ENCODE measurements around the gene RNF20. TPM values are rescaled to one million over a fixed set of nuclear protein-coding genes. Genes with fewer than 3 reads are reported as not detected.
"Not testable (repeated sequence)": the region's sequence is repeated elsewhere in the genome, so short reads cannot be mapped to it uniquely, and the experiment has no call there.

Gene RNF20
- total RNA-seq, 1 donor from 2014 or later, result 45.1 TPM

DNA sequence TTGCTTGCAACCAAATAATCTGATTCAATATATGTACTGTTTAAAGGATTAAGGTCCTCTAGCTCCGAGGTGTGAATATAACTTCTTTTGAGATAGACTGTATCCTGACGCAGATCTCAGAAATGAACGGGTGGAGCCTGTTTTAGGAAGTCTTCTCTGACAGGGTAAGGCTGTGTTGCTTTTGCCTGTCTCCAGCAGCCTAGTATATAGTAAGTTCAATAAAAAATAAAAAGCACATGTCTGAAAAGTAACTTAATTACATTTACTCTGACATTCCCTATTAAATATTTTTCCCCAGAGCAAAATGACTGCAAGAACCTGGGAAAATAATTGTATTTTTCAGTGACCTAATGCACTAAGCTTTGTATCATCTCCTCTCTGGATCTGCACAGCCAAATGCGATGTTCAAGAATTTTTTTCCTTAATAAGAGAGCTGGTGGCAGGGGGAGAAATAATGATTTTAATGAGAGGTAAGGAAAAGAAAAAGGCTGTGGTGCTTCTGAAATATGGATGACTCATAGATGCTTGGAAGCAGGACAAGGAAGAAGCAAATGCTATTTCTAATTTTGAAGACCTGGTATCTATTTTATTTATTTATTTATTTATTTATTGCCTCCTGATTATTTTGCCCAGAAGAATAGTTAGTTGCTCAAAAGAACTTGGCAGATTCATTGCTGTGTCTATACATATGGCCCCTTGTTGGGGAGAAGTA lies 53.8 kb downstream of the RNF20 start:
- intact Hi-C loops (cut with micrococcal nuclease), result loop anchor here (2.0 kb wide), 1 partner anchor 189 kb away; the partner anchor contains the start of genes MRPL50 and ZNF189

DNA sequence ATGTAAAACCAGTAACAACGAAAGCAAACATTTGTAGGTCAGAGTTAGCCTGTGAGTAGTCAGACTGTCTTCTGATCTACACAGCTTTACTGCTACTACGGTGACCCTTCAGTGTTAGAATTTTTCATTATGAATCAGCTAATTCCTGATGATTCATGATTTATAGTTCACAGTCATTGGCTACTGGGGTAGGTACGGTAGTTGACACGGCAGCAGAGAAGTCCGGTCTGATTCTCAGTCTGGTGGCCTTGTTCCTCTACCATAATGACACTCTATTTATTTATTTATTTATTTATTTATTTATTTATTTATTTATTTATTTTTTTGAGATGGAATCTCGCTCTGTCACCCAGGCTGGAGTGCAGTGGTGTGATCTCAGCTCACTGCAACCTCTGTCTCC lies 56.4 kb downstream of the RNF20 start:
- intact Hi-C loops (cut with micrococcal nuclease), result not testable (repeated sequence)

DNA sequence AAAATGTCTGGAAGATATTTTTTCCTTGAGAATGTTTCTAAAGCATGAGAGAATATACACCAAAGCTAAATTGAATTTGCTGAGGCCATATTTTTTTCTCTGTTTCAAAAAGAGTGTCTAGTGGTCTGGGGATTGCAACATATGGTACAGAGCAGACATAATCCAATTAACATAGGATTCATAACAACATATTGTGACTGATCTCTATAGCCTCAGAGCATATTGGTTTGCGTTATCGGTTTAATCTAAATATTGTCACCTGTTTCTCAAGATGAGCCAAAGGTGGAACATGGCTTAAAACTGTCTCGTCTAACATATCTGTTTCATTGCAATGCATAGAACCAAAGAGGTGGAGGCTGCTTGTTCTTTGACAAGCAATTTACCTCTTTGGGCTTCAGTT lies 57.2 kb downstream of the RNF20 start:
- intact Hi-C loops (cut with micrococcal nuclease), result no loop called here

DNA sequence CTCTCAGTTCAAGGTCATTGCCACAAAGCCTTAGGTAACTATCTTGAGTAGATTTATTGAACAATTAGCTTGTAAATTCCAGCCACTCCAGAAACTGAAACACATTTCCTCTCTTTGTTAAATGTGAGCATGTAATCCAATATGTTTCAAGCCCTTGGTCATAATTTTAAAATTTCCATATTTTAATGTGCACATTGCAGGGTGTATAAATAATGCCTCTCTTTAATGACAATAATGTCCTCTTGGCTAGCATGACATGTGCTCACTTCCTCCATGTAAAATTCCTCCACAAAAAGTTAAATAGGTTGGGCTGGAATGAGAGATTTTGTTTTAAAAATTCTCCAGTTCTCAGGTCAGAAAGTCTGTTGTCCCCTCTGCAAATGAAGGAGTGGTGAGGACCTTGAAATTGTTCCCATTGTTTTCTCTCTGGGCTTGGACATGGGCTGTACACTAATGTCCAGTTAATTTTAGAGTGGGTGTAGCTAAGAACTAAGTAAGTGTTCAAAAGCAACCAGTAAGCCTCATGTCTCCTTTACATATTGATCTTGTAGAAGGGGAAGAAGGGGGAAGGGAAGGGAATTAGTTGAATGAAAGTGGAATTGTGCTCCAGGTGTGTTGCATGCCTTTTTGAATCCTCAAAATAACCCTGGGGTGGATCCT lies 58.3 kb downstream of the RNF20 start:
- intact Hi-C loops (cut with micrococcal nuclease), result no loop called here

DNA sequence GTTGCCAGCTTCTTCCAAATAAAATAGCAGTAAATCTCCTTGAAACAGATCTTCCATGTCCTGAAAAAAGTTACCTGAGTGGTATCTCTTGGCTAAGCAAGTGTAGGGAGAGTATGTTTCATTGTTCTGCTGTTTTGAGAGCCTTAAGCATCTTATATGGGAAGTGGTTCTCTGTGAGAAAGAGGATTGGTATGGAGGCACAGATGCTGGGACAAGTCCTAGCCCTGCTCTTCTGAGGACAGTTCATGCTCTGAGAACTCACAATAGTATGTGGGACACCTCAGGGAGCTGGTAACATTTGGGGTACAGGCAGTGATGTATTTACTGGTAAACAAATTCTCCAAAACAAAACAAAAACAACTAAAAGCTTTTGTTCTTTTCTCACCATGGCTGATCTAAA lies 59.1 kb downstream of the RNF20 start:
- intact Hi-C loops (cut with micrococcal nuclease), result no loop called here

DNA sequence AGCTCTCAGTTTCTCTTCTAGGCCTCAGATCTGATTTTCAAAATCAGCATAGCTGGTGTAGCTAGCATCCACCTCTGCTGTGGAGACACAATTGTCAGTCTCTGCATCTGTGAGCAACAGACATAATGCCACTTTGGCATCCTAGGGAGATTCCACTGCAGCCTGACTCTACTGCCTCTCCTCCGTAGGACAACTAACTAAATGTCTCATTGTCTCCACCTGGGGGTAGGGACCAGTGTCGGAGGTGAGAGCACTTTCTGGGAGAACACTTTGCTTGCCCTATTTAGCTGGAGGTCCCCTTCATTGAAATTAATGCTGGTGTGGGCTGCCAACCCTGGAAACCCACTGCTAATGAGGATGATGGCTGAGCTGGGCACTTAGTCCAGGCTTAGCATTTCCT lies 59.7 kb downstream of the RNF20 start:
- intact Hi-C loops (cut with micrococcal nuclease), result no loop called here

DNA sequence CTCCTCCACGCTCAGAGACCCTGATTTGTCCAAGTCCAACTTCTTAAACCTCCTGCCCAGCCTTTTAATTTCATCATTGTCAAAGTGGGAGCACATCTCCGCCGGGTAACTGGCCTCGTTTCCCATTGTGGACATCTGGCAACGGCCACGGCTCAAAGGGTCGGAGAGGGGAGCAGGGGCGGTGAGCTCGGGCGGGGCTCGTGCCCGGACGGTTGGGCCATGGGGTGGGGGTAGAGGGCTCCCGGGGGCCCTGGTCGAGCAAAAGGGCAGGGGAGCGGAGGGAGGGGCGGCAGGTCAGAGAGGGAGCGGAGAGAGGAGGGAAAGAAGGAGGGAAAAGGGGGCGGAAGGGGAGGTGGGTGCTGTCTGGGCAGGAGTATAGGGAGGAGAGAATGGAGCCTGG lies 61.1 kb downstream of the RNF20 start, which contains the start of gene PPP3R2:
PPP3R2 (minus strand) TSS at position 174 of the 400 bp plus-strand sequence; CDS start at position 126, 48 bp downstream.
- intact Hi-C loops (cut with micrococcal nuclease), result no loop called here

DNA sequence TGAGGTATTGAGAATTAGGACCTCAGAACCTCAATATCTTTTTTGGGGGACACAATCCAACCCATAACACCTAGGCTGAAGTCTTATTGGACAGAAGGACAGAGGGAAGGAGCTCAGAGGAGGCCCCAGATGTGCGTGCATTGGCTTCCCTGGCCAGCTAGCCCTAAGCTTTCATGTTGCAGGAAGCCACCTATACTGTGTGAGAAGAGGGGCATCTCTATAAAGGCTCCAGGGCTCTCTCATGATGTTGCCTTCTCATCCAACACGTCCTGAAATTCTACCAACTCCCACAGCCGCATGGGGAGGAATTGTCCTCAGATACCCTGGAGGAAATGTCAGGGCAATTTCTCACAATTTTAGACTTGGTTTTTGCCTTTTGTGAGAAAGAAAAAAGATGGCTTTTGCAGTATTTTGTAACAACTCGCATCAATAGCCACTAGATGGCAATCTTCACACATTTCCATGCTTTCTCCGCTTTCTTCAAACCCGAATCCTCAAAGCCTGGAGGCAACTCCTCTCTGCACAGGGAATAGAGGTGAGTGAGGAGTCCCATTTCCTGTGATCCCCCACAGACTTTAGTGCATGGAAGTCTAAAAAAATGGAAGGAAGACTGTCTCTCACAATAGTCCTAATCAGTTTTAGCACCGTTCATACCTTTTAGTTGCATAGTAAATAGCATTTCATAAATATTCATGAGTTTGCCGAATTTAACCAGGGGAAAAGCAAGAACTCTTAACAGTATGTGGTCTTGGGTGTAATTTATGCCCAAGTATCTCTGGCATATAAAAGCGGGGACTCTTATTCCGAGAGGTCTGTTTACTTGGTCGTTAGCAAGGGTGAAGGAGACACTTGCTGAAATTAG lies 68.5 kb downstream of the RNF20 start:
- intact Hi-C loops (cut with micrococcal nuclease), result loop anchor here (1.0 kb wide), 1 partner anchor 126 kb away; no protein-coding TSS in a partner anchor

DNA sequence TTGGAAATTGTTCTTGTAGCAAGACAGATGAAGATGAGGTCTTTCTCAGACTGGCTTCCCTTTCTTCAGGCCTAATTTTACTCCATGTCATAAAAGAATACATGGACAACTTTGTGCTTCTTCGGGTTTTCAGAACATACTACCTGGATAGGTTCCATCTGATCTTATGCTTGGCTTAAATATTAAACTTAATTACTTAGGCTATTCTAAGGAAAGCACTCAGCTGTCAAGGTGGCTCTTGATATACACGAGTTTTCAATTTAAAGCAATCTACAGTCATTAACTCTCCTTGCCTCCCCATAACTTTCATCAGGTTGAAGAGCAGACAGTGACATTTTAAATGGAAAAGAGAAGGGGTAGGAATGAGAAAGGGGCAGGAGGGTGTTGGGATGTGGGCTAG lies 70.6 kb downstream of the RNF20 start:
- intact Hi-C loops (cut with micrococcal nuclease), result no loop called here

DNA sequence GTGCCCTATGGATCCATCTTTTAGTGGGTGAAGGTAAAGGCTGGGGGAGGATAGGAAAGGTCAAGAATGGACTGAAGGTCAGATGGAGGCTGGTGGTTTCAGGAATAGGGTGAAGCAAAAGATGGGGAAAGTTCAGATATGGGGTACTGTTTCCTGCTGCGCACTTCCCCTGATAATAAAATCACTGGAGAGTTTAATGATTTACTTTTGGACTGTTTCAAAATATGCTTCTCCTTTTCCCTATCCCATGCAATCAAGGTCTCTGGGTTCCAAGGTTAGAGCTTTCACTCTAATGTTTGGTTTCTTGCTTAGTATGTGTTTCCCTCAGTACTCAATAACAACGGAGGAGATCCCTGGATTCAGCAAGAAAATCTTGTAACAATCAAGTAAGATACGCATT lies 71.9 kb downstream of the RNF20 start:
- intact Hi-C loops (cut with micrococcal nuclease), result no loop called here

Other genes starting within 250 kb of the RNF20 start
- 0.07 TPM in 1 of 2 replicates, not detected in the other for gene BAAT, start 148.8 kb upstream of the RNF20 start, total RNA-seq
- gene MRPL50, start 135.2 kb upstream of the RNF20 start, total RNA-seq, result 10.7 and 10.8 TPM in 2 replicates
- gene ZNF189, start 135.0 kb upstream of the RNF20 start, total RNA-seq, result 14.2 and 14.9 TPM in 2 replicates
- gene ALDOB, start 98.1 kb upstream of the RNF20 start, total RNA-seq, result not detected in 2 replicates
- gene PPP3R2, start 61.1 kb downstream of the RNF20 start, total RNA-seq, result not detected in 2 replicates
- gene GRIN3A, start 204.8 kb downstream of the RNF20 start, total RNA-seq, result not detected in 2 replicates